OCI-LY1 (cell line): ENCODE results near the gene CACNG5.
"Not testable (repeated sequence)": the region's sequence is repeated elsewhere in the genome, so short reads cannot be mapped to it uniquely, and the experiment has no call there.

Source experiments
- H2AFZ ChIP-seq: fragments of 200-600 bp; sonication (generic), shearing (Covaris generic); 2 replicates; pipeline ENCODE4 v1.6.0; 2014; ENCODE audit warnings: antibody characterized with exemption, mild to moderate bottlenecking, low read length
- H3F3A ChIP-seq: fragments of 200-600 bp; sonication (generic), shearing (Covaris generic); 2 replicates; pipeline ENCODE4 v1.6.0; 2014; ENCODE audit warnings: mild to moderate bottlenecking, antibody characterized with exemption, low read length, moderate library complexity; ENCODE audit not compliant: insufficient read depth
- H3K27ac ChIP-seq: fragments of 200-600 bp; sonication (generic); 2 replicates; pipeline ENCODE4 v1.5.1; 2014; ENCODE audit warnings: low read length, mixed run types, mild to moderate bottlenecking, low read depth; ENCODE audit not compliant: poor library complexity, severe bottlenecking
- H3K27me3 ChIP-seq: fragments of 200-600 bp; sonication (generic); 2 replicates; pipeline ENCODE4 v1.6.0; 2014; ENCODE audit warnings: antibody characterized with exemption, mild to moderate bottlenecking, low read length, moderate library complexity; ENCODE audit not compliant: insufficient read depth
- H3K36me3 ChIP-seq: fragments of 200-600 bp; sonication (generic); 2 replicates; pipeline ENCODE4 v1.6.1; 2014; ENCODE audit warnings: mild to moderate bottlenecking, antibody characterized with exemption, low read length, moderate library complexity, mixed read lengths; ENCODE audit not compliant: insufficient read depth
- H3K4me1 ChIP-seq: fragments of 200-600 bp; sonication (generic); 2 replicates; pipeline ENCODE4 v1.5.1; 2014; ENCODE audit warnings: mild to moderate bottlenecking, low read length, moderate library complexity; ENCODE audit not compliant: insufficient read depth, severe bottlenecking
- H3K4me2 ChIP-seq: fragments of 200-600 bp; sonication (generic), shearing (Covaris generic); 2 replicates; pipeline ENCODE4 v1.6.1; 2014; ENCODE audit warnings: low read length
- H3K4me3 ChIP-seq: fragments of 200-600 bp; sonication (generic); 2 replicates; pipeline ENCODE4 v1.5.1; 2014; ENCODE audit warnings: low read length, low read depth, mild to moderate bottlenecking, mixed read lengths; ENCODE audit not compliant: poor library complexity, severe bottlenecking
- H3K79me2 ChIP-seq: fragments of 200-600 bp; shearing (Covaris generic); 2 replicates; pipeline ENCODE4 v1.6.1; 2016; ENCODE audit warnings: mixed run types, low read length, mixed read lengths; ENCODE audit not compliant: insufficient read depth
- H3K9ac ChIP-seq: fragments of 200-600 bp; sonication (generic), shearing (Covaris generic); 2 replicates; pipeline ENCODE4 v1.6.1; 2014; ENCODE audit warnings: mild to moderate bottlenecking, low read length, mixed read lengths
- H3K9me2 ChIP-seq: fragments of 200-600 bp; sonication (generic), shearing (Covaris generic); 2 replicates; pipeline ENCODE4 v1.6.1; 2014; ENCODE audit warnings: low read depth, mild to moderate bottlenecking, low read length, mixed read lengths
- H3K9me3 ChIP-seq: fragments of 200-600 bp; shearing (Covaris generic); 2 replicates; pipeline ENCODE4 v1.6.1; 2014; ENCODE audit warnings: low read length, mixed read lengths
- H4K20me1 ChIP-seq: fragments of 200-600 bp; sonication (generic), shearing (Covaris generic); 2 replicates; pipeline ENCODE4 v1.6.0; 2016; ENCODE audit warnings: mild to moderate bottlenecking, low read length; ENCODE audit not compliant: insufficient read depth
- CTCF ChIP-seq: fragments of 200-600 bp; sonication (generic), shearing (Covaris generic); IDR thresholded peaks from 2 replicates; pipeline ENCODE4 v1.5.1; 2017; ENCODE audit warnings: mild to moderate bottlenecking, antibody characterized with exemption, low read length, moderate library complexity, mixed read lengths
- EZH2 ChIP-seq: fragments of 200-600 bp; sonication (generic), shearing (Covaris generic); IDR thresholded peaks from 2 replicates; pipeline ENCODE4 v1.8.0; 2017; ENCODE audit warnings: borderline replicate concordance, mixed run types, mild to moderate bottlenecking, antibody characterized with exemption, low read length, moderate library complexity, mixed read lengths

CACNG5 gene

DNA sequence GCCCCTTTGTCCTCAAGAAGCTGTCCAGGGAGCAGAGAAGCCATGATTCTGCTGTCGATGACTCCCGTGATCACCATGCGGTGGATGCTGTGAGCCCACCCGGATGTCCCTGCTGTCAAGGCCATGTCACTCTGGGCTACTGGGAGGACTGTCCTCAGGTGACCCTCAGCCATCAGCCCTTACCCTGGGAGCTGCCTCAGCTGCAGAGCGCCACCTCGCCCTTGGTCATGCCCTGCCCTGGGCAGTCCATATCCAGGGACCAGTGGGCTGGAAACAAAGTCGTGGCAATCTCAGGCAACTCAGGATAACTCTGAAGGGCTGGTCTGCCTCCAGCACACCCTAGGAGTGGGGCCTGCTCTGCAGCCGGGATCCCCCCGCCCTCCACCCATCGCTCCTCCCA, 63.6 kb downstream of the CACNG5 start:
- H4K20me1 ChIP-seq: no peaks in the 10 kb centered on the region
- TF ChIP-seq EZH2: no peak
- TF ChIP-seq CTCF: no peak

DNA sequence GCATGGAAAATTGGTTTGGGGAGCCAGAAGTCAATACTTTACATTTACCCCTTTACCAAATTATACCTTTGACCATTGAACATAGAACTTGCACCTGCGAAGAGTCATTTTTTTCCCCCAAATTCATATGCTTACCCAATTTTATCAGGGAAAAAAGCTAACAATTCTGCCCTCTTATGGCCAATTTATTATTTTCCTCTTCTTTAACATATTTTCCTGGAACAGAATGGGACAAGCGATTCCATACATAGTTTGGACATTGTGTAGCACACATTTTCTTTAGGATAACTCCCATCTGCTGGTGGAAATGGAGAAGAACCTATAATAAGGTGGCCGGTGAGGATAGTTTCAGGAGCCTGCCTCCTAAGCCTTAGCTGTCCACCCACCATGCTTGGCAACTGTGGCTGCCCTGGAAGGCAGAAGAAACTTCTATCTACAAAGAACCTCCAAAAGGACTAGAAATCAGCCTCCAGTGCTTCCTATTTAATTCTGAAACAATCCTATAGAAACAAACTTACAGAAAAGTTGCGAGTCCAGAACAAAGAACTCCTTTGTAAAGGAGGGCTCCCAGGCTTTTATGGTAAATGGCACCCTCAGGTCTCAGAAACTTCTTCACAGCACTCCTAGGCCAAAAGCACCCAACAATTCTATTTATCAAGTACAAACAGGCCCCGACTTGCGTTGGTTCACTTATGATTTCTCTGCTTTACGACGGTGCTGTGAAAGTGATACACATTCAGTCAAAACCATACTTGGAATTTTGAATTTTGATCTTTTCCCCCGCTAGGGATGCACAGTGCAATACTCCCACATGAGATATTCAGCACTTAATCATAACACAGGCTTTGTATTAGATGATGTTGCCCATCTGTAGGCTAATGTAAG, 65.5 kb downstream of the CACNG5 start:
- Histone ChIP-seq H3K4me1 (peaks cover 21% of the 10 kb centered on the region), H3K9me3 (no peaks in the 10 kb centered on the region), H3K4me3 (no peak overlapping the region), H3K27me3 (no peaks in the 10 kb centered on the region), H3K36me3 (no peaks in the 10 kb centered on the region), H3F3A (no peaks in the 10 kb centered on the region), H2AFZ (no peak overlapping the region), H3K9ac (no peak overlapping the region), H3K9me2 (no peaks in the 10 kb centered on the region), H4K20me1 (no peaks in the 10 kb centered on the region), H3K27ac (no peak overlapping the region), H3K4me2 (no peak overlapping the region), H3K79me2 (no peaks in the 10 kb centered on the region)
- TF ChIP-seq CTCF (peak; percentile 60), EZH2 (no peak)

More for the DNA sequence above, 63.6 kb downstream of the CACNG5 start:
- Histone ChIP-seq H3K79me2 (no peaks in the 10 kb centered on the region), H3K9ac (no peak overlapping the region), H3K9me2 (no peaks in the 10 kb centered on the region), H3K9me3 (no peaks in the 10 kb centered on the region), H3K4me1 (peaks cover 16% of the 10 kb centered on the region), H3K4me3 (no peak overlapping the region), H3K36me3 (no peaks in the 10 kb centered on the region), H3F3A (no peaks in the 10 kb centered on the region), H2AFZ (no peak overlapping the region), H3K4me2 (no peak overlapping the region), H3K27me3 (no peaks in the 10 kb centered on the region), H3K27ac (no peak overlapping the region)

GRCh38 chr17:66903296-66903695, 68.4 kb downstream of the CACNG5 start:
- Histone ChIP-seq H3K4me3 (peak overlapping the region; percentile 61), H3K4me2 (peak overlapping the region; percentile 72), H3K9ac (peak overlapping the region; percentile 57), H3K4me1 (peaks cover 24% of the 10 kb centered on the region)
- not testable (repeated sequence) for H3K9me2 ChIP-seq, H3F3A ChIP-seq, H3K36me3 ChIP-seq, H3K79me2 ChIP-seq, H3K9me3 ChIP-seq, H3K27ac ChIP-seq, H4K20me1 ChIP-seq, H2AFZ ChIP-seq, H3K27me3 ChIP-seq

GRCh38 chr17:66903781-66904180, 68.9 kb downstream of the CACNG5 start:
- H3K9me2 ChIP-seq: no peaks in the 10 kb centered on the region
- no peaks in the 10 kb centered on the region for H3K79me2 ChIP-seq
- H3K27ac ChIP-seq: no peak overlapping the region
- TF ChIP-seq CTCF: no peak
- TF ChIP-seq EZH2: no peak
- H3K36me3 ChIP-seq: no peaks in the 10 kb centered on the region
- peak overlapping the region; percentile 61 for H3K4me3 ChIP-seq
- no peak overlapping the region for H3K9ac ChIP-seq
- no peaks in the 10 kb centered on the region for H3F3A ChIP-seq
- no peaks in the 10 kb centered on the region for H3K9me3 ChIP-seq
- H3K4me2 ChIP-seq: peak overlapping the region; percentile 72; the same call in 1 of the 2 replicates
- peaks cover 24% of the 10 kb centered on the region for H3K4me1 ChIP-seq
- H3K27me3 ChIP-seq: no peaks in the 10 kb centered on the region
- H4K20me1 ChIP-seq: no peaks in the 10 kb centered on the region
- no peak overlapping the region for H2AFZ ChIP-seq
